GM19351 (cell line): ENCODE results near the gene BRD9.
A peak's percentile ranks its signal among the peaks of the same experiment; 100 is the strongest.
"Not testable (repeated sequence)": the region's sequence is repeated elsewhere in the genome, so short reads cannot be mapped to it uniquely, and the experiment has no call there.

Experiments used
- ATAC-seq: cut with Tn5 transposase; IDR thresholded peaks from one replicate; pipeline ENCODE4 v1.9.1; 2021; ENCODE audit warnings: mild to moderate bottlenecking, moderate library complexity; ENCODE audit not compliant: unreplicated experiment

BRD9 gene

GRCh38 chr5:846602-847091 is 46.0 kb downstream of the BRD9 start:
- peak; percentile 52 for ATAC-seq

- ATAC-seq = peak; percentile 33
Observed at GRCh38 chr5:845676-846601, 46.7 kb downstream of the BRD9 start.

- ATAC-seq = not testable (repeated sequence)
Observed at GRCh38 chr5:845031-845675, 47.4 kb downstream of the BRD9 start.

GRCh38 chr5:844426-844825 is 48.2 kb downstream of the BRD9 start:
- ATAC-seq = not testable (repeated sequence)

GRCh38 chr5:843926-844325 is 48.7 kb downstream of the BRD9 start:
- not testable (repeated sequence) for ATAC-seq

- not testable (repeated sequence) for ATAC-seq
Observed at GRCh38 chr5:843371-843770, 49.2 kb downstream of the BRD9 start.

GRCh38 chr5:842402-843221 is 50.0 kb downstream of the BRD9 start:
- ATAC-seq = not testable (repeated sequence)

- not testable (repeated sequence) for ATAC-seq
Observed at GRCh38 chr5:841531-842401, 50.8 kb downstream of the BRD9 start.

GRCh38 chr5:840974-841435 is 51.6 kb downstream of the BRD9 start:
- not testable (repeated sequence) for ATAC-seq

GRCh38 chr5:840118-840973 is 52.3 kb downstream of the BRD9 start:
- ATAC-seq = not testable (repeated sequence)

- ATAC-seq = not testable (repeated sequence)
Observed at GRCh38 chr5:838431-838851, 54.2 kb downstream of the BRD9 start.

GRCh38 chr5:837621-838121 is 54.9 kb downstream of the BRD9 start:
- ATAC-seq = not testable (repeated sequence)

- not testable (repeated sequence) for ATAC-seq
Observed at GRCh38 chr5:835933-836612, 56.5 kb downstream of the BRD9 start.

GRCh38 chr5:834013-834412 is 58.6 kb downstream of the BRD9 start:
- ATAC-seq = not testable (repeated sequence)

- ATAC-seq = not testable (repeated sequence)
Observed at GRCh38 chr5:828194-828593, 64.4 kb downstream of the BRD9 start.

GRCh38 chr5:825544-825943 is 67.1 kb downstream of the BRD9 start:
- not testable (repeated sequence) for ATAC-seq

GRCh38 chr5:821504-821903 is 71.1 kb downstream of the BRD9 start:
- no peak for ATAC-seq

- ATAC-seq = no peak
Observed at GRCh38 chr5:820245-820644, 72.4 kb downstream of the BRD9 start.
